ENCODE data around the gene TENT4B. TPM values are rescaled to one million over a fixed set of nuclear protein-coding genes. Genes with fewer than 3 reads are reported as not detected.
A peak's percentile ranks its signal among the peaks of the same experiment; 100 is the strongest.

TENT4B gene
- total and polyA plus RNA-seq, 4 donors: 4.5 to 13.9 (median 9.8) TPM

- DNase-seq (no peak), ATAC-seq (ENCODE audit: low FRiP score) (no peak)
- Histone ChIP-seq H3K9me3 (ENCODE audit: control insufficient read depth, low read length) (no peaks in the 10 kb centered on the region), H3K36me3 (ENCODE audit: control insufficient read depth in 1 of 2, insufficient read depth in 2 of 2, low read length in 1 of 2) (no peaks in the 10 kb centered on the region), H3K27me3 (ENCODE audit: control insufficient read depth in 1 of 2, insufficient read depth in 2 of 2, low read length in 1 of 2) (no peaks in the 10 kb centered on the region), H3K4me1 (ENCODE audit: control insufficient read depth in 1 of 2, insufficient read depth in 2 of 2, low read length in 2 of 2) (peaks cover 0 to 4% of the 10 kb centered on the region in 2 donors), H3K27ac (ENCODE audit: low read depth in 1 of 2, low read length in 2 of 2) (no peak overlapping the region), H3K4me3 (ENCODE audit: low read length in 2 of 2) (no peak overlapping the region)
- intact Hi-C loops (cut with DNase I): loop anchor here (2.0 to 10.0 kb wide), 9 partner anchors 52 to 598 kb away; partner anchors contain the start of genes BRD7 (in 2 of the 2), CNEP1R1 (in 2 of the 2) and HEATR3 (in 1 of the 2)
- 74 to 86% methylated on average over 6 to 7 of the region's 7 CpGs for WGBS, 2 donors
Observed at GRCh38 chr16:50209546-50210265, 56.6 kb downstream of the TENT4B start.

- Histone ChIP-seq H3K27me3 (ENCODE audit: control insufficient read depth in 1 of 2, insufficient read depth in 2 of 2, low read length in 1 of 2) (no peaks in the 10 kb centered on the region), H3K9me3 (ENCODE audit: control insufficient read depth, low read length) (no peaks in the 10 kb centered on the region), H3K36me3 (ENCODE audit: control insufficient read depth in 1 of 2, insufficient read depth in 2 of 2, low read length in 1 of 2) (no peaks in the 10 kb centered on the region), H3K27ac (ENCODE audit: low read depth in 1 of 2, low read length in 2 of 2) (peak overlapping the region in 1 of 2 donors; percentile 32), H3K4me3 (ENCODE audit: low read length in 2 of 2) (no peak overlapping the region), H3K4me1 (ENCODE audit: control insufficient read depth in 1 of 2, insufficient read depth in 2 of 2, low read length in 2 of 2) (peaks cover 0 to 3% of the 10 kb centered on the region in 2 donors)
- intact Hi-C loops (cut with DNase I): loop anchor here (5.0 to 10.0 kb wide), 7 partner anchors 143 to 597 kb away; partner anchors contain the start of genes BRD7 (in 2 of the 2), CNEP1R1 (in 2 of the 2) and HEATR3 (in 1 of the 2)
- ATAC-seq (ENCODE audit: low FRiP score): peak; percentile 89
- WGBS, 2 donors: 49 to 50% methylated on average over 5 of the region's 5 CpGs
- DNase-seq: peak; percentile 87 to 89
Observed at GRCh38 chr16:50210266-50211038, 57.3 kb downstream of the TENT4B start.

- intact Hi-C loops (cut with DNase I): loop anchor here (5.0 to 10.0 kb wide), 7 partner anchors 147 to 593 kb away; partner anchors contain the start of genes BRD7 (in 2 of the 2), CNEP1R1 (in 2 of the 2) and HEATR3 (in 1 of the 2)
- no peak overlapping the region for H3K27ac ChIP-seq (ENCODE audit: low read depth in 1 of 2, low read length in 2 of 2)
- ATAC-seq (ENCODE audit: low FRiP score): peak; percentile 67
- H3K4me1 ChIP-seq (ENCODE audit: control insufficient read depth in 1 of 2, insufficient read depth in 2 of 2, low read length in 2 of 2): peaks cover 0 to 3% of the 10 kb centered on the region in 2 donors
- no peaks in the 10 kb centered on the region for H3K9me3 ChIP-seq (ENCODE audit: control insufficient read depth, low read length)
- DNase-seq: no peak
- H3K27me3 ChIP-seq (ENCODE audit: control insufficient read depth in 1 of 2, insufficient read depth in 2 of 2, low read length in 1 of 2): no peaks in the 10 kb centered on the region
- 42 to 44% methylated on average over 4 of the region's 4 CpGs for WGBS, 2 donors
- no peak overlapping the region for H3K4me3 ChIP-seq (ENCODE audit: low read length in 2 of 2)
- peaks cover 0 to 4% of the 10 kb centered on the region in 2 donors for H3K36me3 ChIP-seq (ENCODE audit: control insufficient read depth in 1 of 2, insufficient read depth in 2 of 2, low read length in 1 of 2)
Observed at GRCh38 chr16:50213939-50214519, 60.9 kb downstream of the TENT4B start.

GRCh38 chr16:50215680-50216079 lies 62.6 kb downstream of the TENT4B start:
- WGBS, 2 donors: 86 to 87% methylated on average over 4 of the region's 4 CpGs
- intact Hi-C loops (cut with DNase I): loop anchor here (10.0 kb wide), 2 partner anchors 149 to 449 kb away; partner anchors contain the start of gene BRD7 (in 1 of the 2)
- Histone ChIP-seq H3K9me3 (ENCODE audit: control insufficient read depth, low read length) (no peaks in the 10 kb centered on the region), H3K27me3 (ENCODE audit: control insufficient read depth in 1 of 2, insufficient read depth in 2 of 2, low read length in 1 of 2) (no peaks in the 10 kb centered on the region), H3K36me3 (ENCODE audit: control insufficient read depth in 1 of 2, insufficient read depth in 2 of 2, low read length in 1 of 2) (peaks cover 0 to 4% of the 10 kb centered on the region in 2 donors), H3K27ac (ENCODE audit: low read depth in 1 of 2, low read length in 2 of 2) (no peak overlapping the region), H3K4me1 (ENCODE audit: control insufficient read depth in 1 of 2, insufficient read depth in 2 of 2, low read length in 2 of 2) (peaks cover 0 to 3% of the 10 kb centered on the region in 2 donors), H3K4me3 (ENCODE audit: low read length in 2 of 2) (no peak overlapping the region)
- DNase-seq: no peak
- ATAC-seq (ENCODE audit: low FRiP score): no peak

GRCh38 chr16:50216231-50216630 lies 63.1 kb downstream of the TENT4B start:
- Histone ChIP-seq H3K4me1 (ENCODE audit: control insufficient read depth in 1 of 2, insufficient read depth in 2 of 2, low read length in 2 of 2) (no peaks in the 10 kb centered on the region), H3K36me3 (ENCODE audit: control insufficient read depth in 1 of 2, insufficient read depth in 2 of 2, low read length in 1 of 2) (peaks cover 0 to 4% of the 10 kb centered on the region in 2 donors), H3K9me3 (ENCODE audit: control insufficient read depth, low read length) (no peaks in the 10 kb centered on the region), H3K27ac (ENCODE audit: low read depth in 1 of 2, low read length in 2 of 2) (no peak overlapping the region), H3K27me3 (ENCODE audit: control insufficient read depth in 1 of 2, insufficient read depth in 2 of 2, low read length in 1 of 2) (no peaks in the 10 kb centered on the region), H3K4me3 (ENCODE audit: low read length in 2 of 2) (no peak overlapping the region)
- 86 to 88% methylated on average over 6 of the region's 6 CpGs for WGBS, 2 donors
- DNase-seq: no peak
- ATAC-seq (ENCODE audit: low FRiP score): no peak
- intact Hi-C loops (cut with DNase I): loop anchor here (10.0 kb wide), 2 partner anchors 149 to 449 kb away; partner anchors contain the start of gene BRD7 (in 1 of the 2)

- Histone ChIP-seq H3K4me3 (ENCODE audit: low read length in 2 of 2) (no peak overlapping the region), H3K4me1 (ENCODE audit: control insufficient read depth in 1 of 2, insufficient read depth in 2 of 2, low read length in 2 of 2) (no peaks in the 10 kb centered on the region), H3K9me3 (ENCODE audit: control insufficient read depth, low read length) (no peaks in the 10 kb centered on the region), H3K27ac (ENCODE audit: low read depth in 1 of 2, low read length in 2 of 2) (no peak overlapping the region), H3K27me3 (ENCODE audit: control insufficient read depth in 1 of 2, insufficient read depth in 2 of 2, low read length in 1 of 2) (no peaks in the 10 kb centered on the region), H3K36me3 (ENCODE audit: control insufficient read depth in 1 of 2, insufficient read depth in 2 of 2, low read length in 1 of 2) (peaks cover 0 to 4% of the 10 kb centered on the region in 2 donors)
- intact Hi-C loops (cut with DNase I): loop anchor here (10.0 kb wide), 2 partner anchors 145 to 445 kb away; partner anchors contain the start of gene BRD7 (in 1 of the 2)
- DNase-seq (no peak), ATAC-seq (ENCODE audit: low FRiP score) (no peak)
- 94 to 99% methylated on average over 4 of the region's 4 CpGs for WGBS, 2 donors
Observed at GRCh38 chr16:50219402-50219975, 66.4 kb downstream of the TENT4B start.

GRCh38 chr16:50224286-50224685 lies 71.2 kb downstream of the TENT4B start:
- no peak for DNase-seq
- Histone ChIP-seq H3K4me1 (ENCODE audit: control insufficient read depth in 1 of 2, insufficient read depth in 2 of 2, low read length in 2 of 2) (no peaks in the 10 kb centered on the region), H3K27me3 (ENCODE audit: control insufficient read depth in 1 of 2, insufficient read depth in 2 of 2, low read length in 1 of 2) (no peaks in the 10 kb centered on the region), H3K4me3 (ENCODE audit: low read length in 2 of 2) (no peak overlapping the region), H3K27ac (ENCODE audit: low read depth in 1 of 2, low read length in 2 of 2) (no peak overlapping the region), H3K9me3 (ENCODE audit: control insufficient read depth, low read length) (no peaks in the 10 kb centered on the region), H3K36me3 (ENCODE audit: control insufficient read depth in 1 of 2, insufficient read depth in 2 of 2, low read length in 1 of 2) (peaks cover 3 to 11% of the 10 kb centered on the region in 2 donors)
- no peak for ATAC-seq (ENCODE audit: low FRiP score)
- intact Hi-C loops (cut with DNase I): no loop called here
- 94% methylated on average over 3 of the region's 3 CpGs for WGBS, 2 donors

GRCh38 chr16:50227120-50227519 lies 74.0 kb downstream of the TENT4B start:
- WGBS, 2 donors: 78 to 82% methylated on average over 3 of the region's 3 CpGs
- ATAC-seq (ENCODE audit: low FRiP score): no peak
- intact Hi-C loops (cut with DNase I): no loop called here
- no peaks in the 10 kb centered on the region for H3K9me3 ChIP-seq (ENCODE audit: control insufficient read depth, low read length)
- H3K27me3 ChIP-seq (ENCODE audit: control insufficient read depth in 1 of 2, insufficient read depth in 2 of 2, low read length in 1 of 2): no peaks in the 10 kb centered on the region
- no peak overlapping the region for H3K27ac ChIP-seq (ENCODE audit: low read depth in 1 of 2, low read length in 2 of 2)
- no peaks in the 10 kb centered on the region for H3K4me1 ChIP-seq (ENCODE audit: control insufficient read depth in 1 of 2, insufficient read depth in 2 of 2, low read length in 2 of 2)
- no peak overlapping the region for H3K4me3 ChIP-seq (ENCODE audit: low read length in 2 of 2)
- H3K36me3 ChIP-seq (ENCODE audit: control insufficient read depth in 1 of 2, insufficient read depth in 2 of 2, low read length in 1 of 2): peaks cover 3 to 11% of the 10 kb centered on the region in 2 donors
- DNase-seq: no peak

Data from aorta (tissue), 5 donors.